K562 (cell line): Measurements from ENCODE around the gene HTR1D.

Source experiments
- TF ChIP-seq, protein P1 (sequence below): fragments of 450-650 bp; IDR thresholded peaks from 2 replicates; pipeline ENCODE4 v1.6.1; 2016
- TF ChIP-seq, protein P2 (sequence below), 3 experiments: IDR thresholded peaks in 2 of 3; conservative IDR thresholded peaks in 1 of 3; 2 replicates each; pipeline ENCODE4 v1.5.1; 2011 to 2012; ENCODE audit warnings: low read length in 3 of 3, mild to moderate bottlenecking in 3 of 3, control low read depth in 2 of 3, improper control_type of control experiment in 1 of 3, inconsistent platforms in 1 of 3, low read depth in 1 of 3, mixed read lengths in 1 of 3, moderate library complexity in 1 of 3; ENCODE audit not compliant: insufficient read depth in 2 of 3

GRCh38 chr1:23194119-23194984 is 22.9 kb downstream of the HTR1D start:
- TF ChIP-seq, protein P1, sequence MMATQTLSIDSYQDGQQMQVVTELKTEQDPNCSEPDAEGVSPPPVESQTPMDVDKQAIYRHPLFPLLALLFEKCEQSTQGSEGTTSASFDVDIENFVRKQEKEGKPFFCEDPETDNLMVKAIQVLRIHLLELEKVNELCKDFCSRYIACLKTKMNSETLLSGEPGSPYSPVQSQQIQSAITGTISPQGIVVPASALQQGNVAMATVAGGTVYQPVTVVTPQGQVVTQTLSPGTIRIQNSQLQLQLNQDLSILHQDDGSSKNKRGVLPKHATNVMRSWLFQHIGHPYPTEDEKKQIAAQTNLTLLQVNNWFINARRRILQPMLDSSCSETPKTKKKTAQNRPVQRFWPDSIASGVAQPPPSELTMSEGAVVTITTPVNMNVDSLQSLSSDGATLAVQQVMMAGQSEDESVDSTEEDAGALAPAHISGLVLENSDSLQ, result no peak
- TF ChIP-seq, protein P2, sequence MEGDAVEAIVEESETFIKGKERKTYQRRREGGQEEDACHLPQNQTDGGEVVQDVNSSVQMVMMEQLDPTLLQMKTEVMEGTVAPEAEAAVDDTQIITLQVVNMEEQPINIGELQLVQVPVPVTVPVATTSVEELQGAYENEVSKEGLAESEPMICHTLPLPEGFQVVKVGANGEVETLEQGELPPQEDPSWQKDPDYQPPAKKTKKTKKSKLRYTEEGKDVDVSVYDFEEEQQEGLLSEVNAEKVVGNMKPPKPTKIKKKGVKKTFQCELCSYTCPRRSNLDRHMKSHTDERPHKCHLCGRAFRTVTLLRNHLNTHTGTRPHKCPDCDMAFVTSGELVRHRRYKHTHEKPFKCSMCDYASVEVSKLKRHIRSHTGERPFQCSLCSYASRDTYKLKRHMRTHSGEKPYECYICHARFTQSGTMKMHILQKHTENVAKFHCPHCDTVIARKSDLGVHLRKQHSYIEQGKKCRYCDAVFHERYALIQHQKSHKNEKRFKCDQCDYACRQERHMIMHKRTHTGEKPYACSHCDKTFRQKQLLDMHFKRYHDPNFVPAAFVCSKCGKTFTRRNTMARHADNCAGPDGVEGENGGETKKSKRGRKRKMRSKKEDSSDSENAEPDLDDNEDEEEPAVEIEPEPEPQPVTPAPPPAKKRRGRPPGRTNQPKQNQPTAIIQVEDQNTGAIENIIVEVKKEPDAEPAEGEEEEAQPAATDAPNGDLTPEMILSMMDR (IDR thresholded peaks at IDR 0.05 in 2 of 3, conservative IDR thresholded peaks at IDR 0.05 in 1 of 3; ENCODE audit: insufficient read depth in 2 of 3, low read depth in 1 of 3, low read length in 3 of 3), result no peak
